K562 (cell line): ENCODE measurements around the gene SMIM36. TPM values are rescaled to one million over a fixed set of nuclear protein-coding genes. Genes with fewer than 3 reads are reported as not detected.

Source experiments
- ATAC-seq: fragments of 200-7000 bp; cut with Tn5 transposase; 3 replicates; pipeline ENCODE4 v1.9.1; 2020; ENCODE audit warnings: moderate library complexity
- BruUV-seq: library from RNA; stranded (reverse); fragments of 400-500 nt; replicated peaks from 2 replicates; lab custom pipeline; 2021; lab: Mats Ljungman, UMichigan
- CTCF ChIA-PET: fragments of 300-600 bp; formaldehyde crosslinking; extraction: SDS; loops from one replicate; lab custom pipeline; 2021; ENCODE audit warnings: low intra/inter-chr PET ratio; lab: Yijun Ruan, JAX
- POLR2A ChIA-PET: fragments of 300-600, 350-650 bp; sonication (Branson Sonifier 250); formaldehyde crosslinking; extraction: SDS; loops from one replicate; lab custom pipeline; 2021; ENCODE audit warnings: antibody characterized with exemption, inconsistent platforms; lab: Yijun Ruan, JAX
- DNase-seq, 4 experiments: peaks; one replicate each; pipeline versions ENCODE4 v3.0.0 to v3.0.0-alpha.2; 2011 to 2018; ENCODE audit warnings: low spot score in 3 of 4, mixed read lengths in 3 of 4; ENCODE audit errors: extremely low read depth in 1 of 4
- FAIRE-seq: peaks from 2 replicates; lab custom pipeline; 2011; peaks lifted over from hg19 to GRCh38; lab: Jason Lieb, UNC
- H2AFZ ChIP-seq: 2 replicates; pipeline ENCODE4 v1.6.0; 2011; ENCODE audit warnings: low read depth, low read length, control low read depth, inconsistent platforms
- H3K27ac ChIP-seq: fragments of 200-600 bp; 3 replicates; pipeline ENCODE4 v1.8.0; 2011; ENCODE audit warnings: low read depth, mild to moderate bottlenecking, control low read depth, inconsistent platforms, low read length, moderate library complexity, mixed read lengths; ENCODE audit errors: extremely low read depth
- H3K27me3 ChIP-seq, 2 experiments: fragments of 300-600 bp in 1 of 2; 2 replicates in 1 of 2; 3 replicates in 1 of 2; pipeline versions ENCODE4 v1.6.0 to v1.8.0; 2011; ENCODE audit warnings: inconsistent platforms in 2 of 2, low read length in 2 of 2, mild to moderate bottlenecking in 1 of 2, mixed read lengths in 1 of 2, moderate library complexity in 1 of 2; ENCODE audit not compliant: control insufficient read depth in 2 of 2, insufficient read depth in 2 of 2
- H3K36me3 ChIP-seq: fragments of 300-600 bp; 3 replicates; pipeline ENCODE4 v1.8.0; 2011; ENCODE audit warnings: mild to moderate bottlenecking, low read length, inconsistent platforms; ENCODE audit not compliant: control insufficient read depth, insufficient read depth
- H3K4me1 ChIP-seq, 2 experiments: fragments of 200-600 bp in 1 of 2; replicated peaks in 1 of 2; 2 replicates in 1 of 2; 3 replicates in 1 of 2; pipeline versions ENCODE4 v1.5.1 to v1.8.0; 2011; ENCODE audit warnings: inconsistent platforms in 2 of 2, low read length in 2 of 2, mild to moderate bottlenecking in 1 of 2, mixed read lengths in 1 of 2, moderate library complexity in 1 of 2; ENCODE audit not compliant: control insufficient read depth in 2 of 2, insufficient read depth in 2 of 2
- H3K4me2 ChIP-seq: 2 replicates; pipeline ENCODE4 v1.6.1; 2011; ENCODE audit warnings: low read length, control low read depth, inconsistent platforms, mixed read lengths; ENCODE audit not compliant: insufficient read depth
- H3K4me3 ChIP-seq: fragments of 200-600 bp; sonication (generic), shearing (Covaris generic); 2 replicates; pipeline ENCODE4 v1.5.1; 2016; ENCODE audit warnings: control low read depth, inconsistent platforms
- H3K79me2 ChIP-seq: fragments of 200-600 bp; 3 replicates; pipeline ENCODE4 v1.8.0; 2011; ENCODE audit warnings: low read length, inconsistent platforms; ENCODE audit not compliant: control insufficient read depth, insufficient read depth
- H3K9ac ChIP-seq, 2 experiments: 2 replicates each; pipeline versions ENCODE4 v1.6.0 to v1.6.1; 2011; ENCODE audit warnings: low read depth in 2 of 2, low read length in 2 of 2, control low read depth in 1 of 2, inconsistent platforms in 1 of 2, mild to moderate bottlenecking in 1 of 2, mixed read lengths in 1 of 2; ENCODE audit not compliant: insufficient read depth in 1 of 2
- H3K9me1 ChIP-seq: one replicate; pipeline ENCODE4 v1.6.0; 2011; ENCODE audit warnings: inconsistent platforms, mild to moderate bottlenecking, low read length, moderate library complexity; ENCODE audit not compliant: control insufficient read depth, insufficient read depth
- H3K9me3 ChIP-seq: replicated peaks from 2 replicates; pipeline ENCODE4 v1.5.1; 2011; ENCODE audit warnings: low read depth, low read length, inconsistent platforms; ENCODE audit not compliant: control insufficient read depth, insufficient read depth
- H4K20me1 ChIP-seq: replicated peaks from 2 replicates; pipeline ENCODE4 v1.6.1; 2011; ENCODE audit warnings: low read length, inconsistent platforms, mixed read lengths; ENCODE audit not compliant: control insufficient read depth, insufficient read depth
- KDM5B ChIP-seq: fragments of 200-600 bp; sonication (generic); IDR thresholded peaks from 2 replicates; pipeline ENCODE4 v1.6.1; 2012; ENCODE audit warnings: low read depth, mild to moderate bottlenecking, moderate library complexity, low read length, control low read depth, inconsistent platforms; ENCODE audit not compliant: insufficient replicate concordance
- POLR2AphosphoS2 ChIP-seq: IDR thresholded peaks from 2 replicates; pipeline ENCODE4 v1.6.1; 2012; ENCODE audit warnings: low read length, improper control_type of control experiment
- RAD21 ChIP-seq, 2 experiments: fragments of 250-450 bp in 1 of 2; fragments of 450-650 bp in 1 of 2; sonication (Bioruptor Pico) in 1 of 2; formaldehyde crosslinking in 1 of 2; IDR thresholded peaks in 1 of 2; conservative IDR thresholded peaks in 1 of 2; 2 replicates each; pipeline versions ENCODE4 v1.4.0 to v1.8.0; 2020 to 2022; ENCODE audit warnings: mild to moderate bottlenecking in 2 of 2, moderate library complexity in 1 of 2
- RBBP5 ChIP-seq: fragments of 200-600 bp; sonication (generic); IDR thresholded peaks from 2 replicates; pipeline ENCODE4 v1.6.1; 2012; ENCODE audit warnings: borderline replicate concordance, mild to moderate bottlenecking, low read length, control low read depth, inconsistent platforms; ENCODE audit not compliant: insufficient read depth, poor library complexity, severe bottlenecking
- TCF7L2 ChIP-seq: fragments of 150-350 bp; IDR thresholded peaks from 2 replicates; pipeline ENCODE4 v1.6.1; 2016; ENCODE audit warnings: low read depth, mild to moderate bottlenecking, low read length, moderate library complexity
- ZNF384 ChIP-seq: IDR thresholded peaks from 2 replicates; pipeline ENCODE4 v1.6.1; 2012; ENCODE audit warnings: low read depth, low read length, improper control_type of control experiment
- WGBS: fragments of 100-300 bp; shearing (Covaris generic); methylation state at CpG from one replicate; pipeline ENCODE4 v1.1.6; 2016; ENCODE audit warnings: low coverage, mixed read lengths; ENCODE audit not compliant: insufficient coverage; ENCODE audit errors: missing lambda C conversion rate; 5-methylcytosine and 5-hydroxymethylcytosine counted together
- in situ Hi-C: fragments of 300-500 bp; cut with MboI; formaldehyde crosslinking; loops from 4 replicates; pipeline ENCODE4 v1.15.0; 2018; ENCODE audit warnings: inconsistent platforms, mixed read lengths
- intact Hi-C: fragments of 100-400 bp; cut with micrococcal nuclease; formaldehyde crosslinking; loops from 2 replicates; pipeline ENCODE4 v1.14.2; 2022
- polyA plus RNA-seq, 8 experiments: library from polyadenylated mRNA; depleted of rRNA in 4 of 8; stranded (reverse) in 5 of 8; unstranded in 3 of 8; fragments of >200 nt; fragmentation: Nextera tagmentation in 2 of 8; fragmentation: Illumina TruSeq in 1 of 8; extraction: Ambion mirVana in 2 of 8; extraction: Trizol in 1 of 8; gene quantifications; 2 replicates each; pipeline versions ENCODE4 v1.2.1 to v1.2.3, GENCODE V29; 2011 to 2014; ENCODE audit warnings: inconsistent platforms in 1 of 8, missing spikeins in 1 of 8
- total RNA-seq, 7 experiments: library from RNA; depleted of rRNA in 6 of 7; stranded (reverse); fragments of >200 nt in 6 of 7; fragmentation: Illumina TruSeq in 2 of 7; extraction: Trizol in 2 of 7; gene quantifications; 2 replicates each; pipeline versions ENCODE4 v1.2.1 to v1.2.3, GENCODE V29; 2011 to 2021; ENCODE audit warnings: low replicate concordance in 1 of 7
- TF ChIP-seq, protein P1 (sequence below): fragments of 200-800 bp; sonication (Bioruptor generic); IDR thresholded peaks from 2 replicates; pipeline ENCODE4 v1.6.1; 2017; ENCODE audit warnings: missing genetic modification characterization, missing compliant biosample characterization
- TF ChIP-seq, protein P2 (sequence below): fragments of 250-450 bp; sonication (Bioruptor Pico); IDR thresholded peaks from 2 replicates; pipeline ENCODE4 v1.8.0; 2021; ENCODE audit warnings: moderate library complexity, mild to moderate bottlenecking, inconsistent platforms
- TF ChIP-seq, protein P3 (sequence below): sonication (generic); formaldehyde crosslinking; IDR thresholded peaks from 2 replicates; pipeline ENCODE4 v1.8.0; 2022; ENCODE audit warnings: missing genetic modification reagents, mild to moderate bottlenecking, borderline replicate concordance

Gene SMIM36
- total and polyA plus RNA-seq, 9 of the 15 experiments (the other 6 are each of a cell fraction or from before 2014, with no cell fraction given) = not detected

DNA sequence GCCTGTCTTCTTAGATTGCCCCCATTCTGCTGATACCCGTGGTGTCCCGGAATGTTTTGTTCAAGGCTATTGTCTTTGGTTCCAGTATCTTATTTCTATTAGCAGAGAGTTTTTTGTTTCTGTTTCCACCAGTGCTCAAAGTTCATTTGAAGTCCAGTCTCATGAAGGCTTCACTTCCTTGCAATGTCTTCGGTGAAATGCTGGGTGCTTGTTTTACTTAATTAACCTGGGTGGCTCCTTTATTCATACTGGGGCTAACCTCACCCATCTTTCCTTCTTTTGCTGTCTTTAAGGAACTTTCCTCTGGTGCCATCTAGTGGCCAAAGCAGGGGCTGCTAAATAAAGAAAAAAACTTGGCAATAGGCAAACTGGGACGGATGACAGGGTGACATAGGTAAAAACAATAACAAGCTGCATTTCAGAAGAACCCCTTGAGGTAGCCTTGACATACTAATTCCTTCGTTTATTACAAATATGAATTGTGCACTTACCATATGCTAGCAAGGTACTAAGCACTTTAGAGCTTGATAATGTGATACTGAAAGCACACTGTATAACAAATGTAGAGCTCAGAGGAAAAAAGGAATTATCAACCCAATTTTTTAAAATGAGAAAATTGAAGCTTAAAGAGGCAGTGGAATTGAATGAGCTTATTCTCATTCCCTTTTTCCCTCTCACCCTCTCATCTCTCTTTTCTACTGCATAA is 2.8 kb upstream of the SMIM36 start:
- POLR2A ChIA-PET = no interaction called here
- WGBS = 9% methylated on average over 5 of the region's 5 CpGs
- TF ChIP-seq, protein P1, sequence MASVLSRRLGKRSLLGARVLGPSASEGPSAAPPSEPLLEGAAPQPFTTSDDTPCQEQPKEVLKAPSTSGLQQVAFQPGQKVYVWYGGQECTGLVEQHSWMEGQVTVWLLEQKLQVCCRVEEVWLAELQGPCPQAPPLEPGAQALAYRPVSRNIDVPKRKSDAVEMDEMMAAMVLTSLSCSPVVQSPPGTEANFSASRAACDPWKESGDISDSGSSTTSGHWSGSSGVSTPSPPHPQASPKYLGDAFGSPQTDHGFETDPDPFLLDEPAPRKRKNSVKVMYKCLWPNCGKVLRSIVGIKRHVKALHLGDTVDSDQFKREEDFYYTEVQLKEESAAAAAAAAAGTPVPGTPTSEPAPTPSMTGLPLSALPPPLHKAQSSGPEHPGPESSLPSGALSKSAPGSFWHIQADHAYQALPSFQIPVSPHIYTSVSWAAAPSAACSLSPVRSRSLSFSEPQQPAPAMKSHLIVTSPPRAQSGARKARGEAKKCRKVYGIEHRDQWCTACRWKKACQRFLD (CRISPR knock-in tag) = no peak
- TF ChIP-seq RBBP5 (no peak), ZNF384 (peak; percentile 88), KDM5B (no peak), TCF7L2 (no peak), RAD21 (CRISPR knock-in tag; conservative IDR thresholded peaks at IDR 0.05 in 1 of 2, IDR thresholded peaks at IDR 0.05 in 1 of 2) (peak; percentile 86 to 94), POLR2AphosphoS2 (no peak)
- TF ChIP-seq, protein P2, sequence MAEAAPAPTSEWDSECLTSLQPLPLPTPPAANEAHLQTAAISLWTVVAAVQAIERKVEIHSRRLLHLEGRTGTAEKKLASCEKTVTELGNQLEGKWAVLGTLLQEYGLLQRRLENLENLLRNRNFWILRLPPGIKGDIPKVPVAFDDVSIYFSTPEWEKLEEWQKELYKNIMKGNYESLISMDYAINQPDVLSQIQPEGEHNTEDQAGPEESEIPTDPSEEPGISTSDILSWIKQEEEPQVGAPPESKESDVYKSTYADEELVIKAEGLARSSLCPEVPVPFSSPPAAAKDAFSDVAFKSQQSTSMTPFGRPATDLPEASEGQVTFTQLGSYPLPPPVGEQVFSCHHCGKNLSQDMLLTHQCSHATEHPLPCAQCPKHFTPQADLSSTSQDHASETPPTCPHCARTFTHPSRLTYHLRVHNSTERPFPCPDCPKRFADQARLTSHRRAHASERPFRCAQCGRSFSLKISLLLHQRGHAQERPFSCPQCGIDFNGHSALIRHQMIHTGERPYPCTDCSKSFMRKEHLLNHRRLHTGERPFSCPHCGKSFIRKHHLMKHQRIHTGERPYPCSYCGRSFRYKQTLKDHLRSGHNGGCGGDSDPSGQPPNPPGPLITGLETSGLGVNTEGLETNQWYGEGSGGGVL (CRISPR knock-in tag) = no peak
- TF ChIP-seq, protein P3, sequence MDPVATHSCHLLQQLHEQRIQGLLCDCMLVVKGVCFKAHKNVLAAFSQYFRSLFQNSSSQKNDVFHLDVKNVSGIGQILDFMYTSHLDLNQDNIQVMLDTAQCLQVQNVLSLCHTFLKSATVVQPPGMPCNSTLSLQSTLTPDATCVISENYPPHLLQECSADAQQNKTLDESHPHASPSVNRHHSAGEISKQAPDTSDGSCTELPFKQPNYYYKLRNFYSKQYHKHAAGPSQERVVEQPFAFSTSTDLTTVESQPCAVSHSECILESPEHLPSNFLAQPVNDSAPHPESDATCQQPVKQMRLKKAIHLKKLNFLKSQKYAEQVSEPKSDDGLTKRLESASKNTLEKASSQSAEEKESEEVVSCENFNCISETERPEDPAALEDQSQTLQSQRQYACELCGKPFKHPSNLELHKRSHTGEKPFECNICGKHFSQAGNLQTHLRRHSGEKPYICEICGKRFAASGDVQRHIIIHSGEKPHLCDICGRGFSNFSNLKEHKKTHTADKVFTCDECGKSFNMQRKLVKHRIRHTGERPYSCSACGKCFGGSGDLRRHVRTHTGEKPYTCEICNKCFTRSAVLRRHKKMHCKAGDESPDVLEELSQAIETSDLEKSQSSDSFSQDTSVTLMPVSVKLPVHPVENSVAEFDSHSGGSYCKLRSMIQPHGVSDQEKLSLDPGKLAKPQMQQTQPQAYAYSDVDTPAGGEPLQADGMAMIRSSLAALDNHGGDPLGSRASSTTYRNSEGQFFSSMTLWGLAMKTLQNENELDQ = no peak

More for the DNA sequence above, 2.8 kb upstream of the SMIM36 start:
- Histone ChIP-seq H3K9me3 (no peaks in the 10 kb centered on the region), H3K9ac (no peak overlapping the region), H3K27me3 (peaks cover under 1 to 3% of the 10 kb centered on the region in 2 experiments; a peak in 3 of 5 replicates), H2AFZ (peak overlapping the region; percentile 44; the same call in 1 of the 2 replicates), H3K27ac (no peak overlapping the region), H3K9me1 (no peaks in the 10 kb centered on the region), H3K36me3 (no peaks in the 10 kb centered on the region), H3K4me2 (no peak overlapping the region), H4K20me1 (no peaks in the 10 kb centered on the region), H3K4me3 (no peak overlapping the region), H3K4me1 (no peaks in the 10 kb centered on the region; a peak in 2 of 5 replicates), H3K79me2 (no peaks in the 10 kb centered on the region)
- in situ Hi-C loops (loop anchor here (10.0 kb wide), 1 partner anchor 519 kb away; no protein-coding TSS in a partner anchor), intact Hi-C loops (loop anchor here (1.0 to 5.0 kb wide), 3 partner anchors 157 to 521 kb away; no protein-coding TSS in a partner anchor)
- BruUV-seq = no TSS peak
- CTCF ChIA-PET = interaction anchor here (0.6 to 1.4 kb wide), 4 partner anchors 157 to 616 kb away, joined by 3 read pairs; no protein-coding TSS in a partner anchor
- ATAC-seq (peak; percentile 83), DNase-seq (peak; percentile 48 to 81 (median 58)), FAIRE-seq (peak; percentile 82)
